GM19240 (cell line): Measurements from ENCODE around the gene STT3B.

ENCODE experiments used
- DNase-seq: peaks from one replicate; pipeline ENCODE4 v3.0.0; 2011; ENCODE audit warnings: low spot score; ENCODE audit not compliant: insufficient read length

STT3B gene

DNA sequence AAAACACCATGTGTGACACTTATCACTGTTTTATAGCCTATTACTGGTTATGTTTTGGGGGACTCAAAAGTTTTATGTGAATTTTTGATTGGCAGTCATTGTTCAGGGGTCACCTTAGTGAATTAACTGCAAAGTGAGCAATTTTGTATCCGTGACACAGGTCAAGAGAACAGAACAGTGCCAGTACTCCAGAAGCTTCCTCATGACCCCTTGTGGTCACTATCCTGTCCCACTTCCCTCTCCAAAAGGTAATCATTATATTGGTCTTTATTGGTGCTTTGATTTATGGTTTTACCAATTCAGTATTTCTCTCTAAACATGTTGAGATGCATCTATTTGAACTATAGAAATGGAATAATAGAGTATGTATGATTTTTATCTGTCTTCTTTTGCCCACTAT, 107.1 kb downstream of the STT3B start:
- DNase-seq = no peak

DNA sequence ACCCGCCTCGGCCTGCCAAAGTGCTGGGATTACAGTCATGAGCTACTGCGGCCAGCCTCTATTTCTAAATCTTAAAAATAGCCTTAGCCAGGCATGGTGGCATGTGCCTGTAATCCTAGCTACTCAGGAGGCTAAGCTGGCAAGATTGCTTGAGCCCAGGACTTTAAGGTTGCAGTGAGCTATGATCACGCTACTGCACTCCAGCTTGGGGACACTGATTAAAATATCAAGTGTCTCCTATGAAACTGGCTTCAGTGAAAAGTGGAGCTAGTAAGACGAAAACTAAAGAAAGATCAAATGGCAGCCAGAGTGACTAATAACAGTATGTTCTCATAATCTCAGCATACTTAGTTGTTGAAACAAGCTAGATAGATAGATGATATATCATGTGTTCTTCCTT, 112.5 kb downstream of the STT3B start:
- DNase-seq = no peak

DNA sequence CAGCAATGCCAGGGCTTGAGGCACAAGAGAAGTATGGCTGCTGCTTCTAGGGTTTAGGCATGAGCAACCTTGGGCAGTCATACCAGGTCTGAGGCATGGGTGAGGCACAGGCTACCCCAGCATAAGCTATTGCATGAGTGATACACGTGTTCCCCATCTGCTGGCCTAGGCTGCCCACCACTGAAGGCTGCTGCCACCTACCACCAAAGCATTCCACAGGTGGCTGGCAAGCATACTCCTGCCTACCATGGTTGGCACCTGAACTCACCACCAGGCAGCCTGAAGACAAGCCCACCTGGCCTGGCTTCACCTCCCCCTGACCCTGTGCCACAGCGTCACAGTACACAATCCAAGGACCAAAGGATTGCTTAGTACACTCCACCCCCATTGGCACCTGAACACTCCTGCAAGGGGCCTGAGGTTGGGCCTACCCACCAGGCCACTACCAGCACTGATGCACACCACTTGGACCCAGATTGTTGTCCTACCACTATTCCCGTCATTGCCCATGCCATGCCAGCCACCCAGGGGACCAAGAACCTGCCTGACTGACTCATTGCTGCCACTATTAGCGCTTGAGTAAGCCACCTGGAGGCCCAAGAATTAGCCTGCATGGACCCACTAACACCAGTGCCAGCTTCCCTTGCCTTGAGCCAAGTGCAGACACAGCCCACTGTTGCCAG, 115.7 kb downstream of the STT3B start:
- DNase-seq = no peak

DNA sequence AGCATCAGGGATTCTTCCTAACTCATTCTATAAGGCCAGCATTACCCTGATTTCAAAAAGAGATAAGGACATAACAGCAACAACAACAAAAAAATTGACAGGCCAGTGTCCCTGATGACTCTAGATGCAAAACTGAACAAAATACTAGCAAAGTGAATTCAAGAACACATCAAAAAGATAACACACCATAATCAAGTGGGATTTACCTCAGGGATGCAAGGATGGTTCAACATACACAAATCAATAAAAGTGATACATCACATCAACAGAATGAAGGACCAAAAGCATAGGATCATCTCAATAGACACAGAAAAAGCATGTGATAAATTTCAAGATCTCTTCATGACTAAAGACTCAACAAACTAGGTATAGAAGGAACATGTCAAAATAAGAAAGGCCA, 119.6 kb downstream of the STT3B start:
- no peak for DNase-seq

DNA sequence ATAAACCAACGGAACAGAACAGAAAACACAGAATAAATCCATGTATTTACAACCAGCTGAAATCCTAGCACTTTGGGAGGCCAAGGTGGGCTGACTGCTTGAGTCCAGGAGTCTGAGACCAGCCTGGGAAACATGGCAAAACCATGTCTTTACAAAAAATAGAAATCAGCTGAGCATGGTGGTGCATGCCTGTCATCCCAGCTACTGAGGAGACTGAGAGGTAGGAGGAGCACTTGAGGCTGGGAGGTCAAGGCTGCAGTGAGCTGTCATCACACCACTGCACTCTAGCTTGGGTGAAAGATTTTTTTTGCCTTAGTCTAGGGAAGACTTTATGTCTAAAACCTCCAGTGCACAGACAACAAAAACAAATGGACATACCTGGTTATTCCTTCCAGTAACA, 120.7 kb downstream of the STT3B start:
- no peak for DNase-seq

DNA sequence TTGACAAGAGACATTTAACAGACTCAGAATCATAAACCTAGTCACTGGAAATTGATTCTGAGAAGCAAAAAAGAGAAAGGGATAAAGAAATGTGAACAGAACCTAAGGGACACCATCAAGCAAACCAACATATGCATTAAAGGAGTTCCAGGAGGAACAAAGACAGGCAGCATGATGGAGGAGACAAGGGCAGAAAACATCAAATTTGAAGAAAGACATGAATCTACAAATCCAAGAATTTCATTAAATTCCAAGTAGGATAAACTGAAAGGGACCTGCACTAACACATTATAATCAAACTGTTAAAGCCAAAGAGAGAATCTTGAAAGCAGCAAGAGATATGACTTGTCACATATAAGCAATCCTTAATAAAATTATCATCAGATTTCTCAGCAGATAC, 122.3 kb downstream of the STT3B start:
- no peak for DNase-seq

DNA sequence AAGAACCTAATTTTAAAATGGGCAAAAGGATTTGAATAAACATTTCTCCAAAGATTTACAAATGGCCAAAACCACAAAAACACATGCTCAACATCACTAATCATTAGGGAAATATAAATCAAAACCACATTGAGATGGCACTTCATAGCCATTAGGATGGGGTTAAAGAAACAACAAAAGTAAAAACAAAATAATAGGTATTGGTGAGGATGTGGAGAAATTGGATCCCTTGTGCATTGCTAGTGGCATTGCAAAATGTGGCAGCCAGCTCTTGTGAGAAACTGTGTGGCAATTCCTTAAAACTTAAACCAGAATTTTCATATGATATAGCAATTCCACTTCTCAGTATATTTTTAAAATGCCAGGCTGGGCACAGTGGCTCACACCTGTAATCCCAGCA, 126.5 kb downstream of the STT3B start:
- DNase-seq = no peak

DNA sequence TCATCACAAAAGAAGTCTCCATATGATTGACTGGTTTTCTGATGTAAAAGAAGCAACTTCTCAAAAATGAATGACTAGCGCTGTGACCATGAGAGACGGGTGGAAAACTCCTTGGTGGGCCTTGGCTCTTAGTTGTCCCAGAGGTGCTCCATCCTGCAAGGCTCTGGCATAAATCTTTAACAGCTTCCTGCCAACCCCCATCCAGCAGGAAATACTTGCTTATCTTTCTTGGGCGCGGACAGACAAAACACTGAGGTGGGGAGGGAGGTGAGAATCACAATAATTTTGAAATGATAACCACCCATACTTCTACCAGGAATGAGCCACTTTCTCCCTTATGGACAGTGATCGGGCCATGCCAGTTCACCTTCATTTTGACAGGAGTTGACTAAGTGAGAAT, 128.6 kb downstream of the STT3B start:
- DNase-seq = no peak

DNA sequence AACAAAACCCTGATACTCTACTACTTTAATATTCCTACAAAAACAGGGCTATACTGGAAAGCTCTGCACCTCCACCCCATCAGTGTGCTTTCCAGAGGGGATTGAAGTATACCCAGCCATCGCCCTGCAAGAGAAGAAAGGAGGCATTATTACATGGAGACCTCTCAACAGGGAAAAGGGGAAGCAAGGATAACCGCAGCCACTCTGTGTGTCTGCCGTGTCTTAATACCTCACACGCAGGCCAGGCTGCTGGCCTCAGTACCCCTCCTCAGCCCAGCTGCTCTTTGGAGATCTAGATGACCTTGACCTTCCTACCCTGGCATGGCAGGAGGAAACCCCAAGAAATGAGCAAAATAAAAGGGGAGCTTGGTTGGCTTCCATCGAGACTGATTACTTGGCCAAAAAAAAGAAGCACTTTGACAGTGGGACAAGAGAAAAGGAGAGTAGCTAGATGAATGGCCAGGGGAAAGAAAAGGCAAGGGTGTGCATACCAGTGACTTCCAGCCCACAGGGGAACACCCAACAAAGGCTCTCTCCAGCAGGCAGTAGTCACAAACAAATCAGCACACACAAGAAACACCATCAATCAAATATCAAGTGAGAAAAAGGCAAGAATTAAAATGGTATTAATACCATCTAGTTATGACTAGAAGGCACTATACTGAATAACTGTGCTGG, 129.4 kb downstream of the STT3B start:
- DNase-seq = no peak

DNA sequence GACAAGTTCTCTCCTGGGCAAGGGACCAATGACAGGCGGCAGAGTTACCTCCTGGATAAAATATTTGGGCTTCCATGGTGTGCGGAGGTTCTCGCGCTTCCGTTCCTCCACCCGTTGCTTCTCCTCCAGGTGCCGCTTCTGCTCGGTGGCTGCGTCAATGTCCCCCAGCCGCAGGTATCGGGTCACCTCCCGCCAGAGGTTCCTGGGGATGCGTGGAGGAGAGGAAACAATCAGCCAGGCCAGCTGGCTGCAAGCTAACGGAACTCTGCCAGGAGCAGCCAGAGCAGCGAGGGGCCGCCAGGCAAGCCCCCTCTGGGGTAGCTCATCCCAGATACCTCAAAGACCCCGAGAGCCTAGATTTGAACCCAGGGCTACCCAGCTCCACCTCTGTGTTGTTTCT, 131.3 kb downstream of the STT3B start:
- DNase-seq = no peak

DNA sequence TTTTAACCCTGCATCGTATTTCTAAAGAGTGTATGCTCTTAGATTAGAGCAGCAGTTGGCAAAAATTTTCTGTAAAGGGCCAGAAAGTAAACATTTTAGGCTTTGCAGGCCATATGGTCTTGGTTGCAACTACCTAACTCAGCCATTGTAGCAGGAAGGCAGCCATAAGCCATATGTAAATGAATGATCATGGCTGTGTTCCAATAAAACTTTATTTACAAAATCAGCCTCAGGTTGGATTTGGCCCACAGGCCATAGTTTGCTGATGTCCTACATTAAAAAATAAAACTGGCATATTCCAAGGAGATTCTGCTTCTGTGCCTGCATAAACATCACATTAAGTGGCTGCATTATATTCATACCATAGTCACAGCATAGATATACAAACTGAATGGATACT, 134.9 kb downstream of the STT3B start:
- DNase-seq = no peak

DNA sequence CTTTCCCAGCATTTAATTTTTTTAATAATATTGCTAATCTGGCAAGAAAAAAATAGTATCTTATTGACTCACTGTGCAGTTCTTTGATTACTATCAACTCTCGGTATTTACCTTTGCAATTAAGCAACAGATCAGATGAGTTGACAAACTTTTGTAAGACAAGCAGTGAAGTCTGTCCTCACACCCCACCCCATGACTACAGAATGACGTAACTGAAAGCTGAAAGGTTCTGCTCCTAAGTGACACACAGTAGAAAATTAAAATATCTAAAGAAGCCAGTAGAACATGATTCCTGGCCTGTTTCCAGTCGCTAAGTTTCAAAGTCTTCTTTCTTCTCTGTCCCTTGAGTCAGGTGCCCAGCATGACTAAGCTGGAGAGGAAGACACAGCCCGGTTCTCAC, 135.5 kb downstream of the STT3B start:
- DNase-seq = no peak

DNA sequence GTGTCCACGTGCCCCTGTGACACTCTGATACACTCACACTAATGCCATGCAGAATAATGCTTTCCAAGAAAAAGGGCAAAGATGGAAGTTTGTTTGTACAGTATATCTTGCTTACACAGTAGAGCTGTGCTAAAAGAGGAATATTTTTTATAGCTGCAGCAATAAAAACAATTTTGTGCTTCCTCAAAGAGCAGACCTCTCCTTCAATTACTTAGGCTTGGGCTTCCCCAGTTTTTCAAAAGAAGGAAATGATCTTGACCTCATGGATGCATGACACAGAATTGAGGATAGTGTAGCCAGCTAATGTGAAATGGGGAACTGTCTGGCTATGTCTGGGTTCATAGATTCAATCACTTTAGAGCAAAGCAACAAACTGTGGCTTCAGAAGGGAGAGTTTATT, 137.4 kb downstream of the STT3B start:
- no peak for DNase-seq

DNA sequence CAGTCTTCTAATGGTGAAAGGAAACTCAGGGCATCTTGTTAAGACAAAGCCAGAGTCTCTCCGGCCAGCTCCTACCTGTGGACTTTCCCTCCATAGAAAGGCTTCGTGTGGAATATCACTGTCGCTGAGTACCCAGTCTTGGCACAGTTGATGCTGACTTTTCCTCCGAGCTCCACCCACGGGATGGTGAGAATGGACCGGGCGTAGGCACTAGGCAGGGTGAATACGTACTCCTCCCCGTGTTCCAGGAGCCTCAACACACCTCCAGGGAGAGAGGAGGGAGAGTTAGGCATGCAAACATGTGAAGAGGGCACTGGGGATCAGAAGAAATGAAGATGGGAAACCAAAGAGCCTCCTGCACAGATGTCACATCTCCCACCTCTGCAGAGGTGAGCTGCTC, 138.0 kb downstream of the STT3B start:
- DNase-seq = no peak

DNA sequence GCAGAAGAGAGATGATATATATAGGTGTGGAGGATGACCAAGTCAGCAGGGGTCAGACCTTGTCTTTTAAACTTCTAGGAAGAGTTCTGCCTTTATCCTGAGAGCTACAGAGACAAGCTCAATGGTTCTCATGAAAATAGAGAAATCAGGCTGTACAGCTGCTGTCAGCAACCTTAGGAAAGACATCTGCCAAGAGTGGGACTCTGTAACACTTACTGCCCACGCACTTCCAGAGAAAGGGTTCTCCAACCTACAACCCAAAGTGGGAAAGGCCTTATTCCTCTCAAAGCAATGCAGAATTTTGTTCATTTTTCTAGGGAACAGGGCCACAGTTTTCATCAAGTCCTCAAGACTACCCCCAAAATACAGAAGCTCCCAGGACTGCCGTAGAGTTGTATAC, 138.7 kb downstream of the STT3B start:
- no peak for DNase-seq

DNA sequence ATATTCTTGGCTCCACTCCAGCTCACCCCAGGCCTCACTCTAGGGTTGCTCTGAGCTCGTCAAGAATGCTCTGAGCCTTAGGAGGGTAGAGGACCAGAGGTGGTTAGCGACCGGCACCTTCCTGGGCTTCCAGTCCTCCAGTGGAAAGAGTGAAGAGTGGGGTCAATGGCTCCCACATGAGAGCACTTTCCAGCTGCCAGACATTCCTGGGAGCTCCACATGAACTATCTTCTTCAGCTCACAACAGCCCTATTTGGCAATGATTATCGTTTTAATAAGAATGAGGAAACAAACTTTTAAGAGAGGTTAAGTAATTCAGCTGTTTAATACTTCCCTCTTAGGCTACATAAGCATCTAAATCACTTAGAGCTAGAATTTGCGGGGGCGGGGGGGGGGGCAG, 139.3 kb downstream of the STT3B start:
- no peak for DNase-seq

DNA sequence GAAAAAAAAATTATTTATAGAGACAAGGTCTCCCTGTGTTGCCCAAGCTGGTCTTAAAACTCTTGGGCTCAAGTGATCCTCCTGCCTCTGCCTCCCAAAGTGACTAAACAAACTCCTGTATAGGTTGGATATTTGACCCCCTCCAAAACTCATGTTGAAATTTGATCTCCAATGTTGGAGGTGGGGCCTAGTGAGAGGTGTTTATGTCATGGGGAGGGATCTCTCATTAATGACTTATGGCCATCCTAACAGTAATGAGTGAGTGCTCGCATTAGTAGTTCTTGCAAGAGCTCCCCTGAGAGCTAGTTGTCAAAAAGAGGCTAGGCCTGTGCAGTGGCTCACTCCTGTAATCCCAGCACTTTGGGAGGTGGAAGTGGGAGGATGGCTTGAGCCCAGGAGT, 141.2 kb downstream of the STT3B start:
- no peak for DNase-seq

DNA sequence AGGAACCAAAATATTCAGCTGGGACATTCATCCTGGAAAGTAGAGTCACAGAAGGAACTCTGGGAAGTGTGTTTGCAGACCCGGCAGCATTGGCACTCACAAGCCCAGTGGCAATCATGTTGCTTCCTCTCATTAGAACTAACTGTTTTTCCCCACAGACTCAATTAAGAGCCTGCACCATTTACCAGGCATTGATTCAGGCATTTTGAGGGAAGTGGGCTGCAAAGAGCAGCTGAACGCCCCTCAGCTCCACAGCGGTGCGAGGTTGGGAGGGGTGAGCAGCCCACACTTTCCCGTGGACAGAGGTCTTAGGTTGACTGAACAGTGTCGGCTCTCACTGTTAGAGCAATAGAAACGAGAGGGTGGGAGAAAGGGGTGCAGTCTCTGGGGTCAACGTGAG, 143.8 kb downstream of the STT3B start:
- DNase-seq = no peak

DNA sequence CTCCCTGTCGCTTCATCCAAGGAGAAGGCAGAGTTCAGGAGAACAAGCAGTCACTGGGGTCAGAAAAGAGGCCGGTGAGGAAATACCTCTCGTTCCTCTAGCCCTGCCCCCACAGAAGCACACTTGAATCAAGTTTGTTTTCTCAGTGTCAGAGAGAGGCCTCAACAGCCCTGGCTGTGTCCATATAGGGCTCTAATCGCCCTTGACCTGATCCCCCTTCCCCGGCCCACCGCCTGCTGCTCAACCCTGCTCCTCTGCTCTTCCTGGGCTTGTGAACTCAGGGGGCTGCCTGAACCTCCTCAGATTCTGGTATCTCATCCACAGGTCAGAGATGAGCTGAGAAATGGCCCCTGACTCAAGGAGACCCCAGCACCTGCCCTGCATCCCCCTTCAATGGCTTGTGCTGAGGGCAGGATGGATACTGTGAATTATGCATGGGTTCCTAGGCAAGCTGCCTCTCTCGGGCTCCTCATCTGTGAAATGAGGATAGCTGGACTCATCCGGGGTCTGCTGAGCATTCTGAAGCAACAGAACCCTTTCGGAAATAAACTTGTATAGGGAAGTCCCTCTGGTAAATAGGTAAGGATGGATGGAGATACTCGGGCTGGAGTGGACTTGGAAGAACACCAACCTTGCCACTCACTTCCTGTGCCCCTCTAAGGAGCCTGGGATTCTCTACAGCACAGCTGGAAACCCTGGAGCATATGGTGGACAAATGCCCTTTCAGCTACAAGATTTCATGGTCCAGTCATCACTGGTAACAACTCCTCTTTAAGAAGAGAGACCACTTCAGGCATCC, 147.5 kb downstream of the STT3B start:
- no peak for DNase-seq
